Hematopoietic multipotent progenitor cell treated with erythropoietin and hydrocortisone succinate and interleukin-3 and kit ligand, for 6 days (in vitro differentiated cells): ENCODE results near the gene SRPK2.
A peak's percentile ranks its signal among the peaks of the same experiment; 100 is the strongest.
"Not testable (repeated sequence)": the region's sequence is repeated elsewhere in the genome, so short reads cannot be mapped to it uniquely, and the experiment has no call there.

Source experiments
- DNase-seq: peaks from one replicate; pipeline ENCODE4 v3.0.0-alpha.2; 2015

Gene SRPK2

DNA sequence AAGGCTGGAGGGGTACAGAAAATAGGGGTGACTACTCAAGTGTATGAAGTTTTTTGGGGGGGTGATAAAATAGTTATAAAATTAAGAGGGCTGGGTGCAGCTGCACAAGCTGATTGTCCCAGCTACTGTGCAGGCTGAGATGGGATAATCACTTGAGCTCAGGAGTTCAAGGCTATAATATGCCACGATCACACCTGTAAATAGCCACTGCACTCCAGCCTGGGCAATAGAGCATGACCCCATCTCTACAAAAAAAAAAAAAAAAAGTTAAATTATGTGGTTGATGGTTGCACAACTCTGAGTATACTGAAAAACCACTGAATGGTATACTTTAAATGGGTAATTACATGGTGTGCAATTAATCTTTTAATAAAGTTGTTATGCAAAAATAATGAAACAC, 172.9 kb downstream of the SRPK2 start:
- DNase-seq = no peak

DNA sequence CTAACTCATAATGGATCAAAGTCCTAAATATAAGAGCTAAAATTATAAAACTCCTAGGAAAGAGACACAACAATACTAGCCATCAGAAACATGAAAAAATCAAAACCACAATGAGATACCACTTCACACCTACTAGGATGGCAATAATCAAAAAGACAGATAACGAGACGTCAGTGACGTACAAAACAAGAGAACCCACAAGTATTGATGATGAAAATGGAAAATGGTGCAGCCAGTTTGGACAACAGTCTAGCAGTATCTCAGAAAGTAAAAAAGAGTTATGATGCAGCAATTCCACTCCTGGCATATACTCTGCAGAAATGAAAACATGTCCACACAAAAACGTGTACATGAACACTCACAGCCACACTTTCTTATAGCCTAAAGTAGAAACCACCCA, 173.5 kb downstream of the SRPK2 start:
- no peak for DNase-seq

DNA sequence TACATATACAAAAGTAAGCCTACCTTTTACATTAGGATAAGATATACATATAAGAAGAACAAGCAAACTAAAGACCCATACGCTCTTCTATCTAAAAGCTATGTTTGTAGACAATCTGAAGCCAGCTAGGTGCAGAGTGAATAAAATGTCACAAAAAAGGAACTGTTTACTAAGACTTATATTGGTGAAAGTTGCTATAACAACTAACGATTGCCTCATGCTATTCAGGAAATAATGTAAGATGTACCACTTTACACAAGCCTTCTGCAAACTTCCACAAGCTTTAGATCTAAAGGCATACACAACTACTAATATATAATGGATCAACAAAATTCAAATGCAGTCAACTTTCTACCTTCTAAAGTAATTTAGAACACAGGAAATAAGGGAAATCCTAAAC, 175.1 kb downstream of the SRPK2 start:
- peak; percentile 60 for DNase-seq

DNA sequence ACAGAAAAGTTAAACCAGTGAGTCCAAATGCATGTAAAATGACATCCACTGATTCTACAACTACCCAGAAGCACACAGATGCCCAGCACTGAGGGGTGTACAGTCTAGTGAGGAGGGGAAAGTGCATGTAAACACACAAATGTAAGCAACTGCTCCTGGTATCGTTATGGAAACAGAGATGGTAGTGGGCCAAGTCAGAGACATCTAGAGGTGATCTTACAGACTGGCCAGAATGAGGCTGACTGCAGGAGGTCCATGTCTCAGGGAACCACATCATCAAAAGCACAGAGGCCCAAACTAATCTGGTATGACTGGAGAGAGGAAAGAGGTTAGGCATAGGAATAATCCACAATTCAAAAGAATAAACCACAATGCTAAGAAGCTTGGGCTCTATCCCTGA, 176.5 kb downstream of the SRPK2 start:
- DNase-seq = no peak

DNA sequence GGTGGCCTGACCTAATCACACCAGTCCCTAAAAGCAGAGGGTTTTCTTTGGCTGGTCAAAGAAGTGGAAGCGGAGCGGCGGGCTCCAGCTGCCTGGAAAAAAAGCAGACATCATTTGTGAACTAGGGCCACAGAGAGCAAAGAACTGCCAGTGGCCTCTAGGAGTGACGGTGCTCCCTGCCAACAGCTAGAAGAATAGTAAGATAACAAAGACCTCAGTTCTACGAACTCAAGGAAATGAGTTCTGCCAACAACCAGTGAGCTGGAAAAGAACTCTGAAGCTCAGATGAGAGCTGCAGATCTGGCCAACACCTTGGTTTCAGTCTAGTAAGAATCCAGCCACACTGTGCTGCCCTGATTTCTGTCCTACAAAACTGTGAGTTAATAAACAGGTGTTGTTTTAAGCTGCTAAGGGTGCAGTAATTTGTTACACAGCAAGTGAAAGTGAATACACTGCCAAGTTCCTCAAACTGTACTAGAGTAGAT, 178.0 kb downstream of the SRPK2 start:
- DNase-seq = peak; percentile 66

DNA sequence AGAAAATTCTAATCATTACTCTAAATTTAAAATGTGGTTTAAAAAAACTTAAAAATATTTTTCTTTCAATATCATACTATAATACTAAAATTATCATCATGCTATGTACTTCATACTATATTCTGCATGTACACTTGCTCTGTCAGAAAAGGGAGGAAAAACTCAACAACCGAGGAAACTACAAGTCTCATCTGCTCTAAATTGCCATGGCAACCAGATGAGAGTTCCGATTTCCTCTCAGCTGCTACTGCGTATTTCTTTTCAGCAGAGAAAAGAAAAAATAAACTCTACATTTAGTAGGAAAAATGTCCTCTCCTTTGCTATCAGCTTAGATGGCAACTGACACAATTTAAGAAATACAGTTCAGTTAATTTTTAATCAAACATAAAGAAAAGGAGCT, 178.9 kb downstream of the SRPK2 start:
- no peak for DNase-seq

DNA sequence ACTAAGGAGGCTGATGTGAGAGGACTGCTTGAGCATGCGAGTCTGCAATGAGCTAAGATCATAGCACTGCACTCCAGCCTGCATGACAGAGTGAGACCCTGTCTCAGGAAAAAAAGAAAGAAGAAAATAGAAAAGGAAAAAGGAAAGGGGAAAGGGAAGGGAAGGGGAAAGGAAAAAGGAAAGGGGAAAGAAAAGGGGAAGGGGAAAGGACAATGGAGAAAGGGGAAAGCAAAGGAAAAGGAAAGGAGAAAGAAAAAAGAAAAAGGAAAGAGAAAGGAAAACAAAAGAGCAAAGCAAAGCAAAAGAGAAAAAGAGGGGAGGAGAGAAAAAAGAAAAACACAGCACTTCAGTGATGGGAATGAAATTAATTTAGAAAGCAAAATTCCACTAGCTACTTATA, 179.3 kb downstream of the SRPK2 start:
- DNase-seq = no peak

DNA sequence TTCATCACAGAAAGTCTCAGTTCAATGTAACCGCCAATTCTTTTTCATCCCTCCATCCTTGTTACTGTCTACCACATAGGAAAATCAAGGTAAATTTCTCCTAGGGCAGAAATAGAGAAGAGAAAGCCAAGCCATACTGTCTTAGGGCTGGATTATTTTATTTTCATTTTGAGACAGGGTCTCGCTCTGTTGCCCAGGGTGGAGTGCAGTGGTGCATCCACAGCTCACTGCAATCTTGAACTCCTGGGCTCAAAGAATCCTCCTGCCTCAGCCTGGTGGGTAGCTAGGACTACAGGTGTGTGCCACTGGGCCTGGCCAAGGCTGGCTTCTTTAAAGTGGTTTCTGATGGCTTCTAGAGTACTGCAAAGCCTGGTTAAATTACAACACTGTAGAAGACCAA, 181.7 kb downstream of the SRPK2 start:
- no peak for DNase-seq

DNA sequence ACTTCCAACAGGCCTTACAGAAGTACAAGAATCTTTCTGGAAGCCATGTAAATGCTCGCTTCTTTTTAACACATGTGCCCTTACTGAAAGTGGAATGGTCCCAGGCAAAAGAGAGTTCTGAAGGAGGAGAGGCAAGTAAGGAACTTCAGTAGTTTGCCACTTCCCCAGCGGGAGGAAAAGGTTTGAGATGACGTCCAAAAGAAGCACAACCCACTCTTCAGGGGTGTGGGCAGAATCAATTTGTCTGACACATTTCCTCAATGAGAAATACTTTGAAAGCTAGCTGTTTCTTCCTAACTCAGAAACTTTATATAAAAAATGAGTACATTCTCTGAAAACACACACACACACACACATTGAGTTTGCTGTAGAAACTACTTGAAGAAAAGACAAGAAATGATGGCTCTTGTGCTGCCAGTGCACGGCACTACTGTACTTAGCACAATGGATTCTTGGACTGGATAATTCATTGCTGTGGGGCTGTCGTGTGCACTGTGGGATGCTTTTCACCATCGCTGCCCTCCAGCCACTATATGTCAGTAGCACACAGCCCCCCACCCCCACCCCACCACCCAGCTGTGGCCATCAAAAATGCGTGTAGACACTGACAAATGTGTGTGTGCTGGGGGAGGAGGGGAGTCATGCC, 183.0 kb downstream of the SRPK2 start:
- DNase-seq = no peak

DNA sequence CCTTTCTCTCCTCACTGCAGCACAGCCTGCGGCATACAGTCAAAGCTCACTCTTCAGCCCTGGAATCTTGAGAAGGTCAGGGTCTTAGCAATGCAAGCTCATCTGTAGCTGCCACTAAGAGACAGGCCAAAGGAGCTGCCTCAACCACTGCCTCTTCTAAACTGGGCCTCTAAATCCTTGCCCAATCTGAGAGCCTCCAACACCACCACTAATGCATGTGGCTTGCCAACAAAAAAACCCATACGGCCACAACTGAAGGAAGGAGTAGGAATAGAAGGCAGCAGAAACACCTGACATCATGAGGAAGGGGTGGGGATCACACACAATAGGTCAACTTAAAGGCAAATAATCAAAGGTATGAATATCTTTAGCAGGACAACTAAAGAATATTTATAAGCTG, 183.8 kb downstream of the SRPK2 start:
- DNase-seq = no peak

DNA sequence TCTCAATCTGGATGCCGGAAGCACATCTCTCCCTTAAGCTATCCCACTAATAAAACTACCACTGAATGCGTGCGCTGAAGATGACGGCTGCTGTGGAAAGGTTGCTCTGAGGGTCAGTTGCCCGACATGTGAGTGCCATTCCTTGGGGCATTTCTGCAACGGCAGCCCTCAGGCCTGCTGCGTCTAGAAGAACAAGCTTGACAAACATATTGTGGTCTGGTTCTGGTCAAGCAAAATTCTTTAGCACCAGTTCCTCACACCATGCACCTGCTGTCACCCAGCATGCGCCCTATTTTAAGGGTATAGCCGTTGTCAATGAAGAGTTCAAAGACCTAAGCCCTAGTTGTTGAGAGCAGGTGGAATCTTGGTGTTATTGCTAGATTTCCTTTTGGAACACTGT, 184.2 kb downstream of the SRPK2 start:
- no peak for DNase-seq

DNA sequence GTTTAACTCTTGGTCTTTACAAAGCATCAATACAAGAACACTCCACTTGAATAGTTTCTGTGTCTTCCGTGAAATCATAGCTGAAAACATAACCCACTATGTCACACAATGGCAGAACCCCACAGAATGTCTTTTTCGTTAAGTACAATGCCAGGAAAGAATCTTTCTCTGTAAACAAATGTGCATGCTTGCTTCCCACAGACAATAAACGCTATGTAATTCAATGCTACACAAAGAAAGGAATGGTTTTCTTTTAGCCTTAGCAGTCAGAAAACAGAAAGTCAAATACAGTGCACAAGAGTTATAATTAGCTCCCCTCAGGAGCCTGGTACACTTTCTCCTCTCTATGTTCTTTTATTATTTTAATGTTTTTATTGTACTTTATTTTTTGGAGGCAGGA, 186.1 kb downstream of the SRPK2 start:
- DNase-seq = no peak

DNA sequence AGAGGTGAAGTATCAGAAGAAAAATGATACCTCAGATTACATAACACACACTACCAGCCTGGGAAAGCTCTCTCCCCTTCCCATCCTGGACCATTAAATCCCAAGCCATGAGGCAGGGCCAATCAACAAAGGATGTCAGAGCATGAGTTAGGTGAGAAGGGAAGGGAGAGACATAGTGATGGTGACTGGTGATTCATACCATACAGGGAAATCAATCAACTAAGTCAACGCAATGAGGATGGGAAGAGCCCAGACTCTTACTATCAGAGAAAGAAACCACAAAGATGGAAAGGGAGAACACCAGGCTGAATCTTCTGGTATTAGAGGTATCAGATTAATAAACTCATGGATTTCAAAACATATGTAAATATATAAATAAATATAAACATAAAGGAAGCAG, 189.3 kb downstream of the SRPK2 start:
- no peak for DNase-seq

DNA sequence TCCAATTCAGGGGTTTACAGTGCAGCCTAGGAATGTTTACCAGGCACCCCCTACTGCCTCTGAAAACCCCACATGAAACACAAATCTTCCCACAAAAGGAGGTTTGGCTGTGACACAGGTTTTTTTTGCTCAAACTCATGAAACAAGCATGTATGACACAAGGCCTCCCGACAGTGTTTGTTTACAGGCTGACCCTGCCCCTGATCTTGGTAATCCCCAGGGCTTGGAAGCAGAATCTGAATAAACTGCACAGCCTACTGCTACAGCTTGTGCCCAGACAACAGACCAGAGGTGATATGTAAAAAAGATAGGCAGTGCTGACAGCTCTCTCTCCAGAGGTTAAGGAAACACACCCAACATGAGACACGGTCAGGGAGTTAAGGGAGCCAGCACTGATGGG, 190.5 kb downstream of the SRPK2 start:
- peak; percentile 38 for DNase-seq

DNA sequence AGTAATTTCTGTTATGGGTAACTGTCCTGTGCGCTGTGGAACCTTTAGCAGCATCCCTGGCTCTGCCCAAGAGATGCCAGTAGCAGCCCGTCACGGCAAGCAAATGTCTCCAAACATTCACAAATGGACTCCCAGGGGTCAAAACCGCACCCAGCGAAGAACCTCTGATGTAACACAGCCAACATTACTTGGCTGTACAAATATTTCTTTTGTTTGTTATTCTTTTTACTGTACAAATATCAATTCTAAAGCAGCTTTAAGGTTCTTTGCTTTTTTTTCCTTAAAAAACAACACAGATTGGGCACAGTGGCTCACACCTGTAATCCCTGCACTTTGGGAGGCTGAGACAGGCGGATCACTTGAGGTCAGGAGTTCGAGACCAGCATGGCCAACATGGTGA, 192.2 kb downstream of the SRPK2 start:
- DNase-seq = no peak

DNA sequence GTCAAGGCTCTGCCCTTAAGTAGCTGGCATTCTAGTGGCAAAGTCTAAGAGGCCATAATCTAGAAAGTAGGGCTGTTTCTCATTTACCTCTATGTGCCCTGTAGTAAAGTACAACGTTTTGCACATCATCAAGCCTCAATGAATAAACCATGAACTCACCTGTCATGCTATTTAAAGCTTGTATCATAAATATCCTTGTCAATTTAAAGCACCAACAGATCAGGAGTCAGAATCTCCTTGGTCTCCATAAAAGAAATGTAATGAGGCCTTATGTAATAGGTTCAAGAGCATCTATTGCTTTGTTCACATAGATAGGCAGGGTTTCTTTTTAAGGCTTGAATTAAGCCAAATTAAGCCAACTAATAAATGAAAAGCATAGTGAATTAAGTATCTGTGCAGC, 192.8 kb downstream of the SRPK2 start:
- DNase-seq = no peak

DNA sequence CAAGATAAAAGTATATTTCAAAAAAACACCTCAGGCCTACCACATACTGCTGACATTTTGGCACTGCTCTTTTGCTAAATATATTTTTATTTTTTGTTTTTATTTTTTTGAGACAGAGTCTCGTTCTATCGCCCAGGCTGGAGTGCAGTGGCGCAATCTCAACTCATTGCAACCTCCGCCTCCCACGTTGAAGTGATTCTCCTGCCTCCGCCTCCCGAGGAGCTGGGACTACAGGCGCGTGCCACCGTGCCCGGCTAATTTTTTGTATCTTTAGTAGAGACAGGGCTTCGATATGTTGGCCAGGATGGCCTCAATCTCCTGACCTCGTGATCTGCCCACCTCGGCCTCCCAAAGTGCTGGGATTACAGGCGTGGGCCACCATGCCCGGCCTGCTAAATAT, 193.8 kb downstream of the SRPK2 start:
- not testable (repeated sequence) for DNase-seq

DNA sequence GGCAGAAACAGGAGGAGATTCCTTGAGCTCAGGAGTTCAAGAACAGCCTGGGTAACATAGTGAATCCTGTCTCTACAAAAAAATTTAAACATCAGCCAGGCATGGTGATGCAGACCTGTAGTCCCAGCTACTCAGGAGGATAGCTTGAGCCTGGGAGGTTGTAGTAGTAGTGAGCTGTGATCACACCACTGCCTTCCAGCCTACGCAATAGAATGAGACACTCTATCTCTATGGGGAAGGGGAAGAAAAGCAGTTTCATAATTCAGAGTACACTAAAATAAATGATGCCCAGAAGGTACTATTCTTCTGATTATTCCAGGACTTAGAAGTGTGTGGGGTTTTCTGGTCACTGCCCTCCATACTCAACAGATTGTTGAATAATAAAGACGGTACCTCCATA, 197.4 kb downstream of the SRPK2 start:
- DNase-seq = no peak

DNA sequence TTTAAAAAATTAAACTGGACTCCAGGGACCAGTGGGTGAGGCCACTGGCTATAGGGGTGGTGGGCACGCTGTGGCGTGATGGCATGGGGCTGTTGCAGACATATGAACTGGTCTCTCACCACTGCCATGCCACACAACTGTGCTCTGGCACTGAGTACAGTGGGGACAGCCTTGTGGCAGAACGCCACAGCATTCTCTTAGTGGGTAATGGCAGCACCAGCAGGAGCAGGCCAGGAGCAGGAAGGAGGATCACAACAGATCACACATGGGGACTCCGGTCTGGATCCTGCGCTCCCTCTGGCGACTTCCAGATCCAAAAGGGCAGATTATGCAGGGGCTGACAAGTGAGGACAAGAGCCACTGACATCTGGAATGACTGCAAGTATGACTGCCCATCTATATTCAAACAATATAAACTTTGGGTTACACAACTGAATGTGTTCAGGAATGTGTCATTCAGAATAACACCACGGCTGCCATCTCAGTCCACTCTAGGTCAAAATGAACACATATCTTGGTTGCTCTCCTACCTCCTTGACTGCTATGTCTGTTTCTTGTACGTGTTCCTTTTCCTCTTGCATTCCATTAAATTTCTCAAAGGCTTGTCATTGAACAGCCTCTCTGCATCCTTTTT, 198.7 kb downstream of the SRPK2 start:
- no peak for DNase-seq

DNA sequence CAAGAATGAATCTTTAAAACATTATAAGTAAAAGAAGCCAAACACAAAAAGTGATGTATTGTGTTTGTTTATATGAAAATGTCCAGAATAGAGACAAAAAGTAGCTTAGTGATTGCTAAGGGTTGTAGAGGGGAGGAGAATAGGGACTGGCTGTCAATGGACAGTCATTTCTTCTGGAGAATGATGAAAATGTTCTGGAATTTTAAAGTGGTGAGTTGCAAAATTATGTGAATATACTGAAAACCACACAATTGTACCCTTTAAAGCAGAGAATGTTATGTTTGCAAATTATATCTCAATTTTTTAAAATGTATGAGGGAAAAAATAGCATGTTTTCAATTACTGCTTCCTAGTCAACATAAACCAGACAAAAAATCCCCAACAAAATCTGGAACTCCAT, 200.5 kb downstream of the SRPK2 start:
- no peak for DNase-seq

DNA sequence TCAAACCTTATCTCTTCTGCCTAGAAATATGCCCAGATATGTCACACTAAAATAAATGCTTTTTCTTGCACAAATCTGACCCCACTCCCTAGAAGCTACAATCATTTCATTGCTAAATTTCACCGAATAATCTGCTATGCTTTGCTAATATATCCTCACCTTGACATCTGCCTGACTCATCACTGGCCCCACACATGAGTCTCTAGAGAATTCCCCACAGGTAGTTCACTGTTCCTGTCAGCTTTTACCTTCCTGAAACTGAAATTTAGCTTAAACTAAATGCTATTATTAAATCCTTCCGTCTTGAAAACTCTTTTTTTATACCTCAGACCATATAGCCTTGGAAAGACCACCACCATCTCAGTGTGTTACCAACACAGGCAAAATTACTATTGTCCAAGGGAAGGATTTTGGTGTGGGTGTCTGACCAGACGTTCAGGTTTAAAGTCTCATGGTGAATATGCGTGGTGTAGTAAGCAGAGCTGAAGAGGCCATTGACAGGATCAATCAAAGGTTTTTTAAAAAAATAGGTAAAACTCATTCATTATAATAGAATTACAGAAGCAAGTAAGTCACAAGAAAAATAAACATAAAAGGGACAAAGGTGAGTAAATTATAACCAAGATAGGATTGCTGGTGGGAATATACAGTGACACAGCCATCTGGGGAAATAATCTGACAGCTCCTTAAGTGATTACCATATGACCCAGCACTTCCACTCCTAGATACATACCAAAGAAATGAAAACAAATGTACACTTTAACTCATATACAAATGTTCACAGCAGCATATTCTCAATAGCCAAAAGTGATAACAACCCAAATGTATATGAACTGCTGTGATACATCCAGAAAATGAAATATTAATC, 201.2 kb downstream of the SRPK2 start:
- DNase-seq = no peak

DNA sequence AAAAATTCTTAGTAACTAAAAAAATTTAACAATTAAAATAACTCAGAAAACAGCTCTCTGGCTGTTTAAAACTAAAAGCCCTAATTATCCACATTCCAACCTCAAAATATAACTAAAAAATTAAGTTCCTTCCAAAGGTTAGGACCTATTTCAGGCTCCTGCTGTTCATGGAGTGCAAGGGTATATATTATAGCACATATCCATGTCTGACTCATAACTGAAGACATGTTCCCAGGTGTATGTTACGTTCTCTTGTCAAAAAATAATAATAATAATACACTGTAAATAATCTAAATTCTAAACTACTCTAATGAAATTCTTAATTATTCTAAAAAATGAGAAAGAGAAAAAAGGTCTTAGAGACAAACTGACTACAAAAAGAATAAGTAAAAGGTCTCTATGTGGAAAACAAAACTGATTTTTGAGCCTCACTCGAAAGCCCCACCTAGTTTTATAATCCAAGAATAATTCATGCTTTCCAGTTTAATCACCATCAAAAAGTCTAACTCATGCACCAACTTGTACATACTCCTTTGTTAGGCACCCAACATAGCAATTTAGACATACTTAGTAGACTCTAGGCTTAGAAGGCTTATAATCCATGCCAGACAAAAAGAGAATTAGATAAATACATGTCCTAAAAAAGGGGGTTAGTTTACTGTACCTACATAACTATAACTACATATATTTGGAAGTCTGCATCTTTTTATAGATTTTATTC, 203.3 kb downstream of the SRPK2 start:
- no peak for DNase-seq

DNA sequence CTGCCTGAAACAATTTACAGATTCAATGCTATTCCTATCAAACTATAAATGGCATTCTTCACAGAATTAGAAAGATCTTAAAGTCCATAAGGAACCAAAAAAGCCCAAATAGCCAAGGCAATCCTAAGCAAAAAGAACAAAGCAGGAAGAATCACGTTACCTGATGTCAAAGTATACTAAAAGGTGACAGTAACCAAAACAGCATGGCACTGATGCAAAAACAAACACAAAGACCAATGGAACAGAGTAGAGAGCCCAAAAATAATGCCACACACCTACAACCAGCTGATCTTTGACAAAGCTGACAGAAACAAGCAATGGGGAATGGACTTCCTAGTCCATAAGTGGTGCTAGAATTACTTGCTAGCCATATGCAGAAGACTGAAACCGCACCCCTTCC, 208.7 kb downstream of the SRPK2 start:
- DNase-seq = no peak
